HCEC 1CT (cell line): ENCODE data around the gene HOMER2.
A peak's percentile ranks its signal among the peaks of the same experiment; 100 is the strongest.

ENCODE experiments used
- DNase-seq: peaks from one replicate; pipeline ENCODE4 v3.0.0-alpha.2; 2017

Gene HOMER2

DNA sequence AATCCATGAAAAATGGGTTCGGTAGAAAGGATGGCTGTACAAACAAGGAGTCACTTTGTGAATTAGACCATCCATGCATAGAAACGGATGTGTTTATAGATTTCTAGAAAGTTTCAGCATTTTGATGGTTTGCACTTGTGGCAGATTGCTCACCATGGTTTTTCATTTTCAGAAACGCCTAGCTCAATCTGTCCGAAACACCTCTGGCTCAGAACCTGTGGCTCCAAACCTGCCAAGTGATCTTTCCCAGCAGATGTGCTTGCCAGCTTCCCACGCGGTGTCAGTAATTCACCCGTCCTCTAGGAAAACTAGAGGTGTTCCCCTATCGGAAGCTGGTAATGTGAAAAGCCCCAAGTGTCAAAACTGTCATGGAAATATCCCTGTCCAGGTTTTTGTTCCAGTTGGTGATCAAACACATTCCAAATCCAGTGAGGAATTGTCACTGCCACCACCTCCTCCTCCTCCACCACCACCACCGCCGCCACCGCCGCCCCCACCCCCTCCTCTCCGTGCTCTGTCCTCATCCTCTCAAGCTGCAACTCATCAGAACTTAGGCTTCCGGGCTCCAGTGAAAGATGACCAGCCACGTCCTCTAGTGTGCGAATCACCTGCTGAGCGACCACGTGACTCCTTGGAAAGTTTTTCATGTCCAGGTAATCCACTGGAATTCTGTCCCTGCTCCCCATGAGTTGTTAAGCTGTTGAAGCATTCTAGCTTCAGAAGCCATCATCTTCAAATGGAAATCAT, 121.9 kb downstream of the HOMER2 start:
- no peak for DNase-seq

DNA sequence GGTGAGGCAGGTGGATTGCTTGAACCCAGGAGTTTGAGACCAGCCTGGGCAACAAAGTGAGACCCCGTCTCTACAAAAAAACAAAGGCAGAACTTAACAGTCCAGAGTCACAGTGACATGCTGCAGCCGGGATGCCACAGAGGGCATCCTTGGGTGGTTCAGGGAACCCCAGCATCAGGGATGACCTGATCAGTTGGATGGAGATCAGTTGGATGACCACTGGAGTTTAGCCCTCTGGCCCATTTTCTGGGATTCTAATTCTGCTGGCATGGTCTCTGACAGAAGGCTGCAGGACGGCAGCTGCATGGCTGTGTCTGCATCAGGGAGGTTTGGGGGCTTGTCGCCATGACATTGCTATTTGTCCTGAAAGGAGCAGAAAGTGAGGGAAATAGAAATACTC, 123.3 kb downstream of the HOMER2 start:
- DNase-seq: no peak

DNA sequence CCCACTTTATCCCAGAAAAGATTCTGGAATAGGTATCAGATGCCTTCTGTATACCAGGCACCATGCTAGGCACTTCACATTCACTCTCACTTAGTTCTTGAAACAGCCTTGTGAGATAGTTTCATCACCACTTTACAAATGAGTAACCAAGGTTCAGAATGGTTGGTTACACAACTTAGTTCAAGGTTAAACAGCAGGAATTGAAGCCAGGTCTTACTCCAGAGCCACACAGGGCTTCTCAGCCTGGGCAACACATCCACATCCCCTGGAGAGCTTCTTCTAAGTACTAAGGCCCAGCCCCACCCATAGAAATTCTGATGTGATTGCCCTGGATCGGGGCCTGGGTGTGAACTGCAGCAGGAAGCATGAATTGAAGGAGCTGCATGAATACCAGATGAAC, 124.4 kb downstream of the HOMER2 start:
- DNase-seq: peak; percentile 13

DNA sequence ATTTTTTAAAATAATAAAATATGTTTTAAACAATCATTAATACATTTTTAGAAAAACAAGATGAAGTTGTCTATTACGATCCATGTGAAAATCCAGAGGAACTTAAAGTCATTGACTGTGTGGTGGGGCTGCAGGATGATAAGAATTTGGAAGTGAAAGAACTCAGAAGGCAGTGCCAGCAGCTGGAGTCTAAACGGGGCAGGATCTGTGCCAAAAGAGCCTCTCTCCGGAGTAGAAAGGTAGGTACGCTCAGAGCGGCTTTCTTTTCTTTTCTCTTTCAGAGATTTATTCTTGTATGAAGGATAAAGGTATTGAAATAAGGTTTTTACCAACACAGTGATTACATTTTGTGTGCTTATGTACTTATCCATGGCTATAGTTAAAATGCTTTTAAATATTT, 129.5 kb downstream of the HOMER2 start:
- no peak for DNase-seq

DNA sequence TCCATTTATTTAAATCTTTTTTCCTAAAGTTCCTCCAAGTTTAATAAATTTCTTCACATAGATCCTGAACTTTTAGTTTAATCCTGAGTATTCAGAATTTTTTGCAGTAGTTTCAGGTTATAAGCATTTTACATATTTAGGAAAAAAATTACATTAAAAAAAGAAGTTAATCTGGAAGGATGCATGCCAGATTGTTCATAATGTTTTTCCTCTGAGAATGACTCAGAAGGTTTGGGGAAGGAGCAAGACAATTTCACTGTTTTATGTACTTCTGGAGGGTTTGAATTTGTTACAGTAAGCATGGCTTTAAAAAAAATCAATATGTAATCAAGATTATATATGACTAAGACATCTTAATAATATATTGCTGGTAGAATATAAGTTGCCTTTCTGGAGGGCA, 130.7 kb downstream of the HOMER2 start:
- DNase-seq: peak; percentile 41

DNA sequence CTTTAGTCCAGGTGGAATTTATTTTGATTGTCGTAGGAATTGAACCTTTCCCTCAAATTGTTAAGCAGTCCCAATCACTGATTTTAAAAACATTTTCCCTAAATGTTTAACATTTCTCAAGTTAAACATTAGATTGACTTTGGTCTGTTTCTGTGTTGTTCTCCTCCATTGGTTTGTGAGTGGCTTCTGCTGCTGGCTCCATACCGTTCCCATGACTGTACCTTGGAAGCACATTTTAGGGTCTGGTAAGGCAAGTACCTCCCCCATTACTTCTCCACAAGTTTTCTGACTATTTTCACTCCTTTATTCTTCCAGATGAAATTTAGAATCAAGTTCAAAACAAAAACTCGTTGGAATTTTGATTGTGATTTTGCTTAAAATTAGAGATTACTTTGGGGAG, 131.1 kb downstream of the HOMER2 start:
- peak; percentile 55 for DNase-seq

DNA sequence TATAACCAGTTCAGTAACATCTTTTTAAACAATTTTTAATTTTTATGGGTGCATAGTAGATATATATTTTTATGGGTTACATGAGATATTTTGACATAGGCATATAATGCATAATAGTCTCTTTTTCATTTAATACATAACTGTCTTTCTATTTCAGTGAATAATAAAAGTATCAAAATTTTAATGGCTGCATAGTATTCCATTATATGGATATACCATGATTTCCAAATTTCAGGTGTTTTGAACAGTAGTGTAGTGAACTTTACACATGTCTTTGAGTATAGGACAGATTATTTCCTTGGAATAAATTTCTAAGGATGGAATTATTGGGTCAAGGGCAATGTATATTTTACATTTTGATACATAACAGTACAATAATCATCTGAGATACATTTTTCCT, 132.4 kb downstream of the HOMER2 start:
- no peak for DNase-seq

DNA sequence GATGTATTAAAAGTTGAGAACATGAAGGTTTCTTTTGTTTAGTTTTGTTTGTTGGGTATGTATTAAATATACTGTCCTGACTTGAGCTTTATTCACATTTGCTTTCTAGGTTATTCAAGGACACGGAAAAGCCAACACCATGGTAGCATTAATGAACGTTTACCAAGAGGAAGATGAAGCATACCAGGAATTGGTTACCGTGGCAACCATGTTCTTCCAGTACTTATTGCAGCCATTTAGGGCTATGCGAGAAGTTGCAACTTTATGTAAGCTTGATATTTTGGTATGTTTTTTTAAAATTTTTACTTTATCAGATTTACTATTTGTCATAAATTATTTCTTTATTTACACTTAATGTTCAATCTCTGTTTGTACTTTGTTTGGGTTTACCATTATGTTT, 139.5 kb downstream of the HOMER2 start:
- no peak for DNase-seq

DNA sequence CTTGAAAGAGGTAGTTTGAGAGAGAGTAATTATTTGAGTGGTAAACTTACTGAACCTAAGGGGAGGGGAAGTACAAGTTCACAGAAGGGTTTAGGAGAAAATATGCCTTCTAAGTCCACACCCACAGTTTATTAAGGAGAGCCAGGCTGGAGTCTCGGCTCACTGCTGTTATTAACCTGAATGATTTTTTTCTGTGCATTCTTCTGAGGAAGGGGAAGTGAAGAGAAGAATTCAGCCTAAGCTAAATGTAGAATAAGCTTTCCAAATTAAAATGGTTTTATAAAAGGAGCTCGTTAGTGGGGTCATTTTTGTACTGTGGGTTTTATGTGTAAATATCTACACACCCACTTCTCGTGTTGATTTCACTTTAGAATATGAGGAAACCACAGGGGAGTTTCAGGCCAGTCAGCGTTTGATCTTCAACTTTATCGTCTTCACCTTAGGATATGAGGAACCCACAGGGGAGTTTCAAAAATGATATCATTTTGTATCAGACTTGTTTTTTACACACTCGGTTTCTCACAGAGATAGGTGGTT, 141.6 kb downstream of the HOMER2 start:
- DNase-seq: peak; percentile 12

DNA sequence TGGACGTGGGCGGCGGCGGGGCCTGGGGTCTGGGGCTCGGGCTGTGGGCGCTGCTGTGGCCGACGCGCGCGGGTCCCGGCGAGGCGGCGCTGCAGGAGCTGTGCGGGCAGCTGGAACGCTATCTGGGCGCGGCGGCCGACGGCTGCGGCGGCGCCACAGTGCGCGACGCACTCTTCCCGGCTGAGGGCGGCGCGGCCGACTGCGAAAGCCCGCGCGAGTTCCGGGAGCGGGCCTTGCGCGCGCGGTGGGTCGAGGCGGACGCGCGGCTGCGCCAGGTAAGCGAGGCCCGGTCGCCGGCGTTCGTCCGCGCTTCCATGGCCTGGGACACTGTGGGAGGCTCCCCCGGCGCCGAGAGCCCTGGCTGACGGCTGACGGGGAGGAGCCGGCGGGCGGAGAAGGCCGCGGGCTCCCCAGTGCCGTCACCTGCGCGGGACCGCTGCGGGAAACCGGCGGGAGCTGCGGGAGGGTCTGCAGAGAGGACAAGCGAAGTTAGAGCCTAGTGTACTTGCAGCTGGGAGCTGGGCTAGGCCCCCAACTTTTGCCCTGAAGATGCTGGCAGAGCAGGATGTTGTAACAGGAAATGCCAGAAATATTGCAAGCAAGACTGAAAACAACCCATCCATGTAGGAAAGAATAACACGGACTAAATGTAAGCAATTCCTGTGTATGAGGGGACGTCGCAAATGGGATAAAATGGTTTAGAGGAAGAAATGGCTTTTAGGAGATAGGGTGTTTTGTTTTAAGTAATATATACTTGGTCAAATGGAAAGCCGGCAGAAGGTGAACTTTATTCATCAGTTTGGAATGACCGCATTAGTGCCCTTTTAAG, 142.2 kb downstream of the HOMER2 start:
- DNase-seq: peak; percentile 70

DNA sequence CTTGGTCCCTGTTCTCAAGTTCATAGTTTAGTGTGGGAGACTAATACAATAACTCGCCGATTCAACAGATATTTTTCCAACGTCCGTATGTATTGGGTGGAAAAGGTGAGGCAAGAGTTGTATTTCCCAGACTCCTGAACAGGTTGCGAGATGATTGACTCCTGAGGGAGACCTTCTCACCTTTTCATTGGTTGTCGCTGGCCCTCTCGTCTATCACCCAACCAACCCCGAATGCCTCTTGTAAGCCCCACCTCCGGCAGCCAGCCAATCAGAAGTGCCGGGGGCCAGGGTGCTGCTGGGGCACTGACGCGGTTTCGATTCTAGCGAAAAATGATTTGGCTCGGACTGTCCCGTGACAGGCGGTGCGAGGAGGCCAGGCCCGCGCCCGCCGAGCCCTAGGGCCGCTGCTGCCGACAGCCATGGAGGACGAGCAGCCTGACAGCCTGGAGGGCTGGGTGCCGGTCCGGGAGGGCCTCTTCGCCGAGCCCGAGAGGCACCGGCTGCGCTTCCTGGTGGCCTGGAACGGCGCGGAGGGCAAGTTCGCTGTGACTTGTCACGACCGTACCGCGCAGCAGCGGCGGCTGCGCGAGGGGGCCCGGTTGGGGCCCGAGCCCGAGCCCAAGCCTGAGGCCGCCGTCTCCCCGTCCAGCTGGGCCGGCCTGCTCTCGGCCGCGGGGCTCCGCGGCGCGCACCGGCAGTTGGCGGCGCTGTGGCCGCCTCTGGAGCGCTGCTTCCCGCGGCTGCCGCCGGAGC, 143.0 kb downstream of the HOMER2 start, which contains the start of gene WHAMM:
Gene WHAMM (plus strand): TSS at position 321 of the 753 bp plus-strand sequence. CDS start 99 bp downstream, at position 420.
- DNase-seq: peak; percentile 97

DNA sequence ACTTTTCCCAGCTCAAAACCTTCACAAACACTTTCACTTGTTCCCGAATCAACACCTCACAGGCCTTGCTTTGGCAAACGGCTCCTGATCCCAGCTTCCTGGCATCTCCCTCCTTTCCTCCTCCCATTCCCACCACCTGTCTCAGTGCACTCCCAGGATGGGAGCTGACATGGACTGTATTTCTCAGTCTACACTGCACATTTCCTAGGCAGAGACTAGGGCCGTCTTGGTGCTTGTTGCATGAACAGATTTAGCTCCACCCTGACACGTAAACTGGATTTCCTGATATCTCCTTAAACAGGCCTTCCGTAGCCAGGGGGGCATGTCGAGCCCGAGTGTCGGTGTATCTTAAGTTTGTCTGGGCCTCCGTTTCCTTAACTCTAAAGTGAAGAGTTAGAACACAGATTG, 143.9 kb downstream of the HOMER2 start:
- no peak for DNase-seq

DNA sequence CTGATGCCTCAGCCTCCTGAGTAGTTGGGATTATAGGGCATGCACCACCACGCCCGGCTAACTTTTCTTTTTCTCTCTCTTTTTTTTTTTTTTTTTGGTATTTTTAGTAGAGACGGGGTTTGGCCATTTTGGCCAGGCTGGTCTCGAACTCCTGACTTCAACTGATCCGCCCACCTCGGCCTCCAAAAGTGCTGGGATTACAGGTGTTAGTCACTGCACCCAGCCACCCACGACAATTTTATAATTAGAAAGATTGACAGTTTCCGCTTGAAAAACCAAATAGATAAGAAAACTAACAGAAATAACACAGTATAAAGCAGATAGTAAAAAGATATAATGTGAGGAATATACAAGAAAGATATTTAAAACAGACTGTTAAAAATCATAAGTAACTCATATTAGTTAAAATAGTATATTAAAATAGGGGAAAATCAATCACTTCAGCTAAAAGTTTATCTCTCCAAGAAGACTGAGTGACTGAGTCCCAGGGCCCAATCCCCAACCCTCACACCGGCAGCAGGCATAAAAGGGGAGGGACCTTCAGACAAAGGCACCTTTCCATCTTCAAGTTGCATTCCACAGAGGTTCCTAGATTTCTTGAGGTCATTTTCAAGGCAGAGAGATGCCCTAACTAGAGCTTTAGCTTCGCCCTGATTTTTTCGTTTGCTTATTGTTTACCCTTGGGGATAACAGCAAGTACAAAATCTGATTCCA, 144.4 kb downstream of the HOMER2 start:
- DNase-seq: no peak

DNA sequence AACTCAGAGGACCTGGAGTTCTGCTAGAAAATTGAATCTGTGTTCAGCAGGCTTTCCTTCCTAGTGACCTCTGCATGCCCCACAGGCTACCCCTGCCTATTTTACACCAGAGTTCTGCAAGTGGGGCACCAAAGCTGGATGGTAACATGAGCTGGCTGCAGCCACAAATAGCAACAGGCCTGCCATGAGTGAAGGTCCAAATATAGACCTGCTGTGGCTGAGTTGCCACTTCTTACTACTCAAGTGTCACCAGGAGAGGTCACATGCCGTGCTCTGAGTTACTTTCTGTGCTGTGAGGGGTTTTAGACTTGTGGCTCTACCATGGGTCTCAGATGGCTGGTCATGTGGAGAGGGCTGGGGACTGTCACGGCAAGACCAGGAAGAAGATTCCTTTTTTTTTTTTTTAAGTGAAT, 146.5 kb downstream of the HOMER2 start, which contains the start of gene FSD2:
Gene FSD2 (minus strand): TSS at position 76 of the 413 bp plus-strand sequence. CDS start 18,679 bp downstream, outside the sequence.
- no peak for DNase-seq

DNA sequence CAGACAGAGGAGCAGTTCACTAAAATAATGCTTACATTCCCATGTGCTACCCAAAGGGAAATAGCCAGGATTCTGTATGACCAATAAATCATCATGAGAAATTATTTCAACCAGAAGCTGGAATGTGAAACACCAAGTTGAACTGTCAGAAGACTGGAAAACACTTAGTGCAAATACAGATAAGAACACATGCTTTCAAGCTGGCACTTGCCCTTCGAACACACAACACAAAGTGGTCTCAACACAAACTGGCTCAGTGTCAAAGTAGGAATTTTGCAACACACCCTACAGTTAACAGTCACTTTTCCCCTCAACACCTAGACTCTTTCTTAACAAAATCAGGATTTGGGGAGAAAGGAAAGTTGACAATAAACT, 148.0 kb downstream of the HOMER2 start:
- no peak for DNase-seq

DNA sequence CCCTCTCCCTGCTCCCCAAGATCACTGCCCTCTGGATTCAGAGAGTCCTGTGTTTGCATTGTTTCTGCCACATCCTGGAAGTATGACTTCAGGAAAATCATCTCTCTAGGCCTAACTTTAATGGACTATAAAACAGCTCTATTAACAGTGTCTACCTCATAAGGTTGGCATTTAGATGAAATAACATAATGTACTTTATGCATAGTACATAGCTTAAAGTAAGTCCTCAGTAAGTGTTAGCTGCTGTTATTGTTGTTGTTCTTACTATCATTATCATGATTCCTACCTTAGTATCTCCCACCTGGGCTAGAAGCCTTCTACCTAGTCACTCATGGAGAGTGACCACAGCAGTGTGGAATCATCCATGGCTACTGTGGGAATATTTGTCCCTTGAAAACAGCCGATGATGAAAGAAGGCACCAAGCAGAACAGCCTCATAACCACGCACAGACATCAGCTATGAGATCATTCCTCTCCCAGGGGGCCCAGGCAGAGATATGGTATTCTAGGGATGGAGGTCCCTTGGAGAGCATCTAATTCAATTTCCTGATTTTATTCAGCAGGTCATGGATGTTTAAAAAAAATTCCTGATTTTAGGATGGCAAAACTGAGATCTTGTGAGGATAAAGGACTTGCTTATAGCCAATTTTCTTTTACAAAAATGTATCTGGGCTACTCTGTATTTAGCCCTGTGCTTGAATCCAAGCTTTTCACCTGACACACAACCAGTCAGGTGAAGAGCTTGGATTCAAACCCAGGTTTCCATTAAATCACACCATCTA, 148.5 kb downstream of the HOMER2 start:
- DNase-seq: no peak

DNA sequence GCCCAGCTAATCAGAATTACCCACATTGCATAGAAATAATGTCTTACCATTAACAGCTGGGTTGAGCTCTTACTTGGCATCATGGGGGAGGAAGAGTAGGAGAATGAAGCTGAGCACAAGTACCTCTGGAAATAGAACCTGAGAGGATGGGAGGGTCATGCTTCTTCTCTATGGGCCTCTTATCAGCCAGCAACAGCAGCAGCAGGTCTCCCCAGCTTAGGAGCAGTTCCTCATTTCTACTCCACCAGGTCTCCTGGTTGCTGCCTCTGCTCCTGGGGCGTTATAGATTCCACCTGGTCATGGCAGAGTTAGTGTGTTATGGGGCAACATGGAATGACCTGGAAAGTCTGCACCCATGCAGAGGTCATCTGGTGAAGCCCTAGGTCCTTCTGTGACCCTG, 150.0 kb downstream of the HOMER2 start:
- DNase-seq: no peak

DNA sequence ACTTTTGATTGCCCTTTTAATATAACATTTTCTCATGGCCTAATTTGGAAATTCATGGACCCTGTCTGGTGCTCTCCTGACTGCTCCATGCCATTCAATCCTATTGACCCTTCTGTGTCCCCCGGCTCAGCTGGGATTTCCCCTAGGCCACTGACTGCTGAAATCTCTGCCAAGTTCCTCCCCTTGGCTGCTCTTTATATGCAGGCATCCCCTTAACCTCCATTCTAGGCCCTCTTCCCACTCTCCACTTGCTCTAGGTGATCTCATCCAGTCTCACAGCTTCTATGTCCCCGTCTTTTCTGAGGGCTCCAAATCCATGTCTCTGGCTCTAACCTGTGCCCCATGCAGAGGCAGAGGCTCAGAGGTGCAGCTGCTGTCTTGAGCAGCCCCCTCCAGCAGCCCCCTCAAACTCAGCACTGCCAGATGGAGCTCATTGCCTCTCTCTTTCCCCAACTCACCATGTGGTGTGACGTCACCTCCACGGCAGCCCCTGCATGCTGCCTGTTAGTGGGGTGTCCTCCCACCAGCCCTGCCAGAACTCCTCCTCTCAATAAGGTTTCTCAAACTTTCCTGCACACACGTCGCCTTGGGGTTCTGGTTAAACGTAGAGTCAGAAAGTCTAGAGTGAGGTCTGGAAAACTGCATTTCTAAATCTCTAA, 153.2 kb downstream of the HOMER2 start:
- DNase-seq: no peak
